Right hindlimb (tissue), 1 donor: ENCODE data around the gene GRM4.

Source experiments
- DNase-seq: peaks from one replicate; pipeline ENCODE4 v3.0.0-alpha.2; 2018

GRM4 gene

GRCh38 chr6:34037151-34037550 lies 108.7 kb downstream of the GRM4 start:
- no peak for DNase-seq

- no peak for DNase-seq
These were observed 109.4 kb downstream of the GRM4 start for GRCh38 chr6:34036357-34037069.

- no peak for DNase-seq
These were observed 110.1 kb downstream of the GRM4 start for GRCh38 chr6:34035704-34036356.

- DNase-seq, result no peak
These were observed 110.7 kb downstream of the GRM4 start for GRCh38 chr6:34035161-34035560.

- no peak for DNase-seq
These were observed 113.0 kb downstream of the GRM4 start for GRCh38 chr6:34032856-34033255.

GRCh38 chr6:34031625-34032383 lies 114.1 kb downstream of the GRM4 start:
- DNase-seq, result no peak

GRCh38 chr6:34030831-34031624 lies 114.9 kb downstream of the GRM4 start:
- DNase-seq, result no peak

GRCh38 chr6:34029489-34030280 lies 116.2 kb downstream of the GRM4 start:
- no peak for DNase-seq

GRCh38 chr6:34028691-34029360 lies 117.1 kb downstream of the GRM4 start:
- no peak for DNase-seq

GRCh38 chr6:34027939-34028441 lies 117.9 kb downstream of the GRM4 start:
- DNase-seq, result no peak

GRCh38 chr6:34027445-34027936 lies 118.4 kb downstream of the GRM4 start:
- DNase-seq, result no peak

- DNase-seq, result no peak
These were observed 120.0 kb downstream of the GRM4 start for GRCh38 chr6:34025861-34026260.

GRCh38 chr6:34025112-34025807 lies 120.6 kb downstream of the GRM4 start:
- no peak for DNase-seq

GRCh38 chr6:34022873-34023255 lies 123.0 kb downstream of the GRM4 start:
- no peak for DNase-seq

- no peak for DNase-seq
These were observed 123.5 kb downstream of the GRM4 start for GRCh38 chr6:34022250-34022872.

GRCh38 chr6:34021554-34022190 lies 124.2 kb downstream of the GRM4 start:
- DNase-seq, result no peak

- no peak for DNase-seq
These were observed 124.9 kb downstream of the GRM4 start for GRCh38 chr6:34020807-34021553.

GRCh38 chr6:34020278-34020677 lies 125.6 kb downstream of the GRM4 start:
- no peak for DNase-seq
